GM23338 (cell line): ENCODE data around the gene SND1. TPM values are rescaled to one million over a fixed set of nuclear protein-coding genes. Genes with fewer than 3 reads are reported as not detected.

Experiments used
- ATAC-seq: fragments of 200-7000 bp; cut with Tn5 transposase; 3 replicates; pipeline ENCODE4 v1.9.1; 2020
- DNase-seq: peaks from one replicate; pipeline ENCODE4 v3.0.0-alpha.2; 2015; ENCODE audit warnings: low spot score
- H2AFZ ChIP-seq: fragments of 200-600 bp; sonication (generic); 2 replicates; pipeline ENCODE4 v1.8.0; 2016; ENCODE audit warnings: antibody characterized with exemption, mild to moderate bottlenecking, moderate library complexity
- H3F3A ChIP-seq: fragments of 200-600 bp; sonication (generic); replicated peaks from 2 replicates; pipeline ENCODE4 v1.8.0; 2017; ENCODE audit warnings: antibody characterized with exemption, mixed run types, low read depth
- H3K27ac ChIP-seq: fragments of 200-600 bp; sonication (generic); 2 replicates; pipeline ENCODE4 v1.6.1; 2016; ENCODE audit warnings: low read depth
- H3K27me3 ChIP-seq: fragments of 200-600 bp; sonication (generic); 2 replicates; pipeline ENCODE4 v1.8.0; 2016; ENCODE audit warnings: mild to moderate bottlenecking, mixed run types, moderate library complexity; ENCODE audit not compliant: insufficient read depth
- H3K36me3 ChIP-seq: fragments of 200-600 bp; sonication (generic); 2 replicates; pipeline ENCODE4 v1.8.0; 2016; ENCODE audit warnings: mild to moderate bottlenecking; ENCODE audit not compliant: insufficient read depth
- H3K4me1 ChIP-seq: fragments of 200-600 bp; sonication (generic); 2 replicates; pipeline ENCODE4 v1.8.0; 2016; ENCODE audit warnings: mild to moderate bottlenecking, moderate library complexity; ENCODE audit not compliant: insufficient read depth
- H3K4me2 ChIP-seq: fragments of 200-600 bp; sonication (generic); 2 replicates; pipeline ENCODE4 v1.7.1; 2017; ENCODE audit warnings: mixed run types
- H3K4me3 ChIP-seq: fragments of 200-600 bp; sonication (generic); 2 replicates; pipeline ENCODE4 v1.6.1; 2016; ENCODE audit warnings: mixed run types
- H3K79me2 ChIP-seq: fragments of 200-600 bp; sonication (generic); replicated peaks from 2 replicates; pipeline ENCODE4 v1.8.0; 2017; ENCODE audit warnings: mild to moderate bottlenecking; ENCODE audit not compliant: insufficient read depth
- H3K9me2 ChIP-seq: fragments of 200-600 bp; sonication (generic); 2 replicates; pipeline ENCODE4 v1.8.0; 2017; ENCODE audit not compliant: insufficient read depth
- H4K20me1 ChIP-seq: fragments of 200-600 bp; sonication (generic); replicated peaks from 2 replicates; pipeline ENCODE4 v1.8.0; 2017; ENCODE audit warnings: mild to moderate bottlenecking; ENCODE audit not compliant: insufficient read depth
- H3K27ac Mint-ChIP-seq: 2 replicates; pipeline ENCODE4 v1.8.0; 2020; ENCODE audit warnings: inconsistent platforms, mild to moderate bottlenecking, moderate library complexity, mixed read lengths
- H3K27me3 Mint-ChIP-seq: 3 replicates; pipeline ENCODE4 v1.8.0; 2022; ENCODE audit warnings: low read depth, mild to moderate bottlenecking, moderate library complexity, mixed read lengths, inconsistent platforms; ENCODE audit not compliant: insufficient read depth, poor library complexity
- H3K36me3 Mint-ChIP-seq: 3 replicates; pipeline ENCODE4 v1.8.0; 2021; ENCODE audit warnings: low read depth, mild to moderate bottlenecking, inconsistent platforms, moderate library complexity, mixed read lengths
- H3K4me1 Mint-ChIP-seq: 3 replicates; pipeline ENCODE4 v1.8.0; 2020; ENCODE audit warnings: mild to moderate bottlenecking, inconsistent platforms, mixed read lengths
- H3K4me3 Mint-ChIP-seq: 3 replicates; pipeline ENCODE4 v1.8.0; 2021; ENCODE audit warnings: moderate library complexity, mild to moderate bottlenecking, inconsistent platforms, mixed read lengths
- H3K9me3 Mint-ChIP-seq: 3 replicates; pipeline ENCODE4 v1.8.0; 2020; ENCODE audit warnings: moderate library complexity, mild to moderate bottlenecking, inconsistent platforms, mixed read lengths
- CREB1 ChIP-seq: fragments of 250-450 bp; sonication (Bioruptor Pico); IDR thresholded peaks from 2 replicates; pipeline ENCODE4 v1.5.0; 2020; ENCODE audit warnings: low read depth, mild to moderate bottlenecking, moderate library complexity
- EZH2 ChIP-seq: fragments of 200-600 bp; sonication (generic); IDR thresholded peaks from one replicate; pipeline ENCODE4 v1.8.0; 2017; ENCODE audit warnings: antibody characterized with exemption, mild to moderate bottlenecking, low read depth; ENCODE audit not compliant: unreplicated experiment
- JUNB ChIP-seq: IDR thresholded peaks from one replicate; pipeline ENCODE4 v1.6.1; 2016; ENCODE audit warnings: antibody characterized with exemption; ENCODE audit not compliant: unreplicated experiment
- NANOG ChIP-seq: IDR thresholded peaks from 2 replicates; pipeline ENCODE4 v1.6.1; 2016; ENCODE audit warnings: antibody characterized with exemption, borderline replicate concordance
- POLR2AphosphoS5 ChIP-seq: IDR thresholded peaks from 2 replicates; pipeline ENCODE4 v1.6.1; 2016; ENCODE audit warnings: antibody characterized with exemption, low read depth
- REST ChIP-seq: IDR thresholded peaks from one replicate; pipeline ENCODE4 v1.6.1; 2018; ENCODE audit warnings: antibody characterized with exemption; ENCODE audit not compliant: unreplicated experiment
- STAT1 ChIP-seq: IDR thresholded peaks from one replicate; pipeline ENCODE4 v1.6.1; 2016; ENCODE audit warnings: antibody characterized with exemption; ENCODE audit not compliant: unreplicated experiment
- ZNF114 ChIP-seq: fragments of 250-450 bp; sonication (Bioruptor Pico); IDR thresholded peaks from 2 replicates; pipeline ENCODE4 v1.5.0; 2020; ENCODE audit warnings: mild to moderate bottlenecking, moderate library complexity
- ZNF331 ChIP-seq: fragments of 250-450 bp; sonication (Bioruptor Pico); IDR thresholded peaks from 2 replicates; pipeline ENCODE4 v1.5.0; 2020; ENCODE audit warnings: low read depth, mild to moderate bottlenecking, moderate library complexity
- polyA plus RNA-seq: library from polyadenylated mRNA; unstranded; fragments of >200 nt; fragmentation: Nextera tagmentation; extraction: Ambion mirVana; gene quantifications from 2 replicates; pipeline ENCODE4 v1.2.1, GENCODE V29; 2016
- total RNA-seq: library from RNA; depleted of rRNA; stranded (reverse); fragments of >200 nt; shearing (Covaris generic); gene quantifications from 2 replicates; pipeline ENCODE4 v1.2.3, GENCODE V29; 2014
- TF ChIP-seq, protein P1 (sequence below), 2 experiments: fragments of 200-600 bp in 1 of 2; sonication (generic) in 1 of 2; conservative IDR thresholded peaks; 2 replicates each; pipeline versions ENCODE4 v1.5.1 to v1.6.1; 2016 to 2017; ENCODE audit warnings: antibody characterized with exemption in 2 of 2, low read depth in 2 of 2, mild to moderate bottlenecking in 2 of 2, moderate library complexity in 1 of 2
- TF ChIP-seq, protein P2 (sequence below): IDR thresholded peaks from 2 replicates; pipeline ENCODE4 v1.6.1; 2016; ENCODE audit warnings: antibody characterized with exemption

SND1 gene
- total and polyA plus RNA-seq, 2 experiments from 2014 or later: 107 to 254 TPM

- H3K36me3 Mint-ChIP-seq: peaks cover 30% of the 10 kb centered on the region
- Histone ChIP-seq H2AFZ (no peak overlapping the region), H3K36me3 (no peaks in the 10 kb centered on the region), H3K9me2 (peaks cover 5% of the 10 kb centered on the region; the same call in 1 of the 2 replicates), H3K4me3 (peak overlapping the region; percentile 68), H3F3A (no peaks in the 10 kb centered on the region), H3K27me3 (peaks cover 31% of the 10 kb centered on the region), H3K79me2 (peaks cover 21% of the 10 kb centered on the region), H3K4me2 (peak overlapping the region; percentile 91), H4K20me1 (peaks cover 28% of the 10 kb centered on the region), H3K27ac (no peak overlapping the region), H3K4me1 (peaks cover 24% of the 10 kb centered on the region)
- ATAC-seq: peak; percentile 33
- peaks cover 42% of the 10 kb centered on the region for H3K4me1 Mint-ChIP-seq
- H3K9me3 Mint-ChIP-seq: no peaks in the 10 kb centered on the region; the same call in 2 of the 3 replicates
- TF ChIP-seq POLR2AphosphoS5: no peak
- peak; percentile 80 for DNase-seq
- H3K4me3 Mint-ChIP-seq: peak overlapping the region; percentile 81
- H3K27ac Mint-ChIP-seq: no peak overlapping the region
- H3K27me3 Mint-ChIP-seq: peaks cover 33% of the 10 kb centered on the region
Observed at GRCh38 chr7:128031901-128032604, 380.1 kb downstream of the SND1 start.

- no peaks in the 10 kb centered on the region for H3F3A ChIP-seq
- Mint-ChIP-seq H3K27me3 (peaks cover 35% of the 10 kb centered on the region), H3K4me1 (peaks cover 35% of the 10 kb centered on the region), H3K9me3 (no peaks in the 10 kb centered on the region; the same call in 2 of the 3 replicates), H3K4me3 (peak overlapping the region; percentile 81), H3K27ac (no peak overlapping the region), H3K36me3 (peaks cover 30% of the 10 kb centered on the region)
- H4K20me1 ChIP-seq: peaks cover 26% of the 10 kb centered on the region
- peak overlapping the region; percentile 91 for H3K4me2 ChIP-seq
- no peak overlapping the region for H3K27ac ChIP-seq
- H3K4me1 ChIP-seq: peaks cover 19% of the 10 kb centered on the region
- H3K36me3 ChIP-seq: no peaks in the 10 kb centered on the region
- H3K27me3 ChIP-seq: peaks cover 31% of the 10 kb centered on the region
- H3K9me2 ChIP-seq: peaks cover 5% of the 10 kb centered on the region; the same call in 1 of the 2 replicates
- peak overlapping the region; percentile 23; the same call in 1 of the 2 replicates for H2AFZ ChIP-seq
- H3K4me3 ChIP-seq: peak overlapping the region; percentile 68
- H3K79me2 ChIP-seq: peaks cover 17% of the 10 kb centered on the region
- DNase-seq (peak; percentile 57), ATAC-seq (peak; percentile 7)
- TF ChIP-seq CREB1 (CRISPR knock-in tag): peak; percentile 53; the same call in 1 of the 2 replicates
- no peak for TF ChIP-seq STAT1
- TF ChIP-seq EZH2: peak; percentile 53
Observed at GRCh38 chr7:128032605-128033235, 380.7 kb downstream of the SND1 start.

DNA sequence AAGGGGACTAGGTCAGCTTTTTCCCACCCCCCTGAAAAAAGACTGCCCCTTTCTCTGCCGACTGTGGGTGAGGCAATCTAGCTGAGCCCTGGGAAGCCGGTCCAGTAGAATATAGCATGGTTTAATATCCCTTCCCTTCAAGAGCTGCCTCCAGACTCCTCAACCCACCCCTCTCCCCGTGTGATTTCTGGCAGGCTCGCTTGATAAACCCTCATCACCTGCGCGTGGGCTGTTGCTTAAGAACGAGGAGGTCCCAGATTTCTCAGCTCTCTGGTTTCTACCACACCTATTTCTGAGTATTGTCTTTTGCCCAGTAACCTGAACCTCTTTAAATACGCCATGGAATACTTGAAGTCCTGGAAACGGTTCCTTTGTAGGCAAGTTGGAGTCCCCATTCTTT lies 381.3 kb downstream of the SND1 start:
- Histone ChIP-seq H3K4me2 (peak overlapping the region; percentile 91), H3K27ac (no peak overlapping the region), H4K20me1 (peaks cover 32% of the 10 kb centered on the region), H3K27me3 (peaks cover 31% of the 10 kb centered on the region), H3K79me2 (peaks cover 14% of the 10 kb centered on the region), H3K9me2 (peaks cover 5% of the 10 kb centered on the region; the same call in 1 of the 2 replicates), H3K36me3 (no peaks in the 10 kb centered on the region), H3K4me1 (peaks cover 14% of the 10 kb centered on the region), H3F3A (no peaks in the 10 kb centered on the region), H3K4me3 (peak overlapping the region; percentile 68), H2AFZ (no peak overlapping the region)
- ATAC-seq (no peak), DNase-seq (no peak)
- Mint-ChIP-seq H3K4me3 (peak overlapping the region; percentile 81), H3K9me3 (no peaks in the 10 kb centered on the region; the same call in 2 of the 3 replicates), H3K27me3 (peaks cover 35% of the 10 kb centered on the region), H3K36me3 (peaks cover 25% of the 10 kb centered on the region), H3K27ac (no peak overlapping the region), H3K4me1 (peaks cover 30% of the 10 kb centered on the region)
- TF ChIP-seq, protein P1, sequence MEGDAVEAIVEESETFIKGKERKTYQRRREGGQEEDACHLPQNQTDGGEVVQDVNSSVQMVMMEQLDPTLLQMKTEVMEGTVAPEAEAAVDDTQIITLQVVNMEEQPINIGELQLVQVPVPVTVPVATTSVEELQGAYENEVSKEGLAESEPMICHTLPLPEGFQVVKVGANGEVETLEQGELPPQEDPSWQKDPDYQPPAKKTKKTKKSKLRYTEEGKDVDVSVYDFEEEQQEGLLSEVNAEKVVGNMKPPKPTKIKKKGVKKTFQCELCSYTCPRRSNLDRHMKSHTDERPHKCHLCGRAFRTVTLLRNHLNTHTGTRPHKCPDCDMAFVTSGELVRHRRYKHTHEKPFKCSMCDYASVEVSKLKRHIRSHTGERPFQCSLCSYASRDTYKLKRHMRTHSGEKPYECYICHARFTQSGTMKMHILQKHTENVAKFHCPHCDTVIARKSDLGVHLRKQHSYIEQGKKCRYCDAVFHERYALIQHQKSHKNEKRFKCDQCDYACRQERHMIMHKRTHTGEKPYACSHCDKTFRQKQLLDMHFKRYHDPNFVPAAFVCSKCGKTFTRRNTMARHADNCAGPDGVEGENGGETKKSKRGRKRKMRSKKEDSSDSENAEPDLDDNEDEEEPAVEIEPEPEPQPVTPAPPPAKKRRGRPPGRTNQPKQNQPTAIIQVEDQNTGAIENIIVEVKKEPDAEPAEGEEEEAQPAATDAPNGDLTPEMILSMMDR (conservative IDR thresholded peaks at IDR 0.05; ENCODE audit: low read depth in 2 of 2): no peak
- no peak for TF ChIP-seq REST
- no peak for TF ChIP-seq CREB1 (CRISPR knock-in tag)
- no peak for TF ChIP-seq NANOG
- TF ChIP-seq JUNB: no peak
- TF ChIP-seq ZNF331 (CRISPR knock-in tag): no peak
- TF ChIP-seq ZNF114 (CRISPR knock-in tag): no peak
- TF ChIP-seq EZH2: no peak
- TF ChIP-seq, protein P2, sequence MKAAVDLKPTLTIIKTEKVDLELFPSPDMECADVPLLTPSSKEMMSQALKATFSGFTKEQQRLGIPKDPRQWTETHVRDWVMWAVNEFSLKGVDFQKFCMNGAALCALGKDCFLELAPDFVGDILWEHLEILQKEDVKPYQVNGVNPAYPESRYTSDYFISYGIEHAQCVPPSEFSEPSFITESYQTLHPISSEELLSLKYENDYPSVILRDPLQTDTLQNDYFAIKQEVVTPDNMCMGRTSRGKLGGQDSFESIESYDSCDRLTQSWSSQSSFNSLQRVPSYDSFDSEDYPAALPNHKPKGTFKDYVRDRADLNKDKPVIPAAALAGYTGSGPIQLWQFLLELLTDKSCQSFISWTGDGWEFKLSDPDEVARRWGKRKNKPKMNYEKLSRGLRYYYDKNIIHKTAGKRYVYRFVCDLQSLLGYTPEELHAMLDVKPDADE: no peak
